CD4-positive, alpha-beta T cell treated with Interleukin-2 at 100 ng/mL for 4 hours (primary cell): ENCODE data around the gene CLDN10.
"Not testable (repeated sequence)": the region's sequence is repeated elsewhere in the genome, so short reads cannot be mapped to it uniquely, and the experiment has no call there.

Source experiments
- DNase-seq: peaks from one replicate; pipeline ENCODE4 v3.0.0-alpha.2; 2020; ENCODE audit warnings: low spot score

Gene CLDN10, protein sequence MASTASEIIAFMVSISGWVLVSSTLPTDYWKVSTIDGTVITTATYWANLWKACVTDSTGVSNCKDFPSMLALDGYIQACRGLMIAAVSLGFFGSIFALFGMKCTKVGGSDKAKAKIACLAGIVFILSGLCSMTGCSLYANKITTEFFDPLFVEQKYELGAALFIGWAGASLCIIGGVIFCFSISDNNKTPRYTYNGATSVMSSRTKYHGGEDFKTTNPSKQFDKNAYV

DNA sequence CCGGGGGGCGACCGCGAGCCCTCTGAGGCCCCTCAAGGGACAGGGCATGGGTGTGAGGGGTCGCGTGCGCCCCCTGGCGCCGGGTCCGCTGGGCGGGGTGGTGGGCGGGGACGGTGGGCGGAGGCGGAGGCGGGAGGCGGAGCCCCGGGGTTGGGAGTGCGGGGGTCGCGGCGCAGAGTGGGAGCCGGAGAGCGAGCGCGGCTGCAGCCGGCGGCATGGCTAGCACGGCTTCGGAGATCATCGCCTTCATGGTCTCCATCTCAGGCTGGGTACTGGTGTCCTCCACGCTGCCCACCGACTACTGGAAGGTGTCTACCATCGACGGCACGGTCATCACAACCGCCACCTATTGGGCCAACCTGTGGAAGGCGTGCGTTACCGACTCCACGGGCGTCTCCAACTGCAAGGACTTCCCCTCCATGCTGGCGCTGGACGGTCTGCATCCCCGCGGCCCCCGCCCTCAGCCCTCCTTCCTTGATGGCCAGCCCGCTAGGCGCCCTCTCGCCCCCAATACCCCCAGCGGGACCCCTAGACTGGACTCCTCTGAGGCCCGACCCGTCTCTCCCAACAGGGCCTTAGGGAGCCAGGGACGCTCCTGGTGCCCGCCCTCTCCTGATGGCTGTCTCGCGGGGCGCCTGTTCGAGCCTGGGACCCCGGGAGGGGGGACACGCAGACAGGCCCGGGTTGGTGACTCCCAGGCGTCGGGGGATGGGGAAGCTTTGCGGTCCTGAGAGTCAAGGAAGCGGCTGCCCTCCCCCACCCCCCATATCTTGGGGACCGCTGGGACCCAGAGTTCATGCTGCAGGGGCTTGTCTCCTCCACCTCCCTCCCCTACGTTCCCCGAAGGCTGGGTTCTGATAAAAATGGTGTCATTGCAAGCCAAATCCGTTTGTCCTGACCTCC, at the start of gene CLDN10:
TSS of gene CLDN10 (plus strand) at position 182 of the 903 bp plus-strand sequence. CDS start at position 216, 34 bp downstream.
- DNase-seq: no peak

GRCh38 chr13:95503662-95504061, 48.9 kb upstream of the CLDN10 start:
- DNase-seq: no peak

DNA sequence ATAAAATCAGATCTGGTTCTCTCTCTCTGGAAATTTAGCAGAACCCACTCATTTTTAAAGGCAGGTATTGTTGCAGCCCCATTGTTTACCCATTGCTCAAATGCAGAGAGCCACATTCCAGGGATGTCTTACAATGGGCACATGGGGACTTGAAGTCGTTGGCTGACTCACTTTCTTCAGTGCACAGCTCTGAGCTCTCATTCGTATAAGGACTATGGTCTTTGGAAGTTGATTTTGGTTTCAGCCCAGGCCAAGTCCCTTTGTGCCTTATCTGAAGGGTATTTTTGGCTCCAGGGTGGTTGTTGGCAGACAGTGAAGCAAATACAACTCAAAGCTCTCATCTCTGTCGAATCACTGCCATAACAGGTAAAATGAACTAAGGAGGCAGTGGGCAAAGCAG, 47.3 kb upstream of the CLDN10 start:
- DNase-seq: no peak

DNA sequence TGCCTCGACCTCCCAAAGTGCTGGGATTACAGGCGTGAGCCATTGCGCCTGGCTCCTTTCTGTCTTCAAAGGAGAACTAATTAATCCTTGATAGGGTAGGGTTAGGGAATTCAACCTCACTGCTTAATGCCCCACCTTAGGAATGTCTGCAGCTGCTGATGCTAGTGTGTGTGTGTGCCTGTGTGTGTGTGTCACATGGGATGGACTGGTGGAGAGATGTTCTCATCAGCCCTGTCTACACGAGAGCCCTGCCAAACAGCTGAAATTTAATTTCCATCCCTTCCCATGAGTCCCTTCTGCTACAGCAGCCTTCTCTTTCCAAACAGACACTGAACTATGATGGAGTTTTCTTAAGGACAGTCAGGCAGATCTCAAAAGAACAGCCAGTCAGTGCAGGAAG, 46.5 kb upstream of the CLDN10 start:
- DNase-seq: no peak

GRCh38 chr13:95507991-95508390, 44.5 kb upstream of the CLDN10 start:
- no peak for DNase-seq

DNA sequence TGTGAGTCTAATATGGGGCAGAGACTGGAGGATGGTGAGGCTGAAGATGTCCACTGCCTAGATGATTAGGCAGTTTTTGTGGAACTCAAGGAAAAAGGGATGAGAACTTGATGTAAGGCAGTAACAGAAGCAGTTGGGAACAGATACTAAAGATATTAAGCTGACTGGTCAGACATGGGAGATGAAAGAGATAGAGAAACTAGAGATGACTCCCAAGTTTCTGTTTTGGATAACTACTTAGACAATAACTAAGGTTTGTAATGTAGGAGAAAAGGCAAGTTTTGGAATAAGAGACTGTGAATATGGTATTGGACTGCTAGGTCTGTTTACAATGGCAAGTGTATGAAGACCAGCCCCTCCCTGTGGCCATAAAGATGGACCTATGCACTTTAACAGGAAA, 43.5 kb upstream of the CLDN10 start:
- DNase-seq: no peak

- DNase-seq: no peak
Measured at GRCh38 chr13:95509521-95510310, 42.8 kb upstream of the CLDN10 start.

DNA sequence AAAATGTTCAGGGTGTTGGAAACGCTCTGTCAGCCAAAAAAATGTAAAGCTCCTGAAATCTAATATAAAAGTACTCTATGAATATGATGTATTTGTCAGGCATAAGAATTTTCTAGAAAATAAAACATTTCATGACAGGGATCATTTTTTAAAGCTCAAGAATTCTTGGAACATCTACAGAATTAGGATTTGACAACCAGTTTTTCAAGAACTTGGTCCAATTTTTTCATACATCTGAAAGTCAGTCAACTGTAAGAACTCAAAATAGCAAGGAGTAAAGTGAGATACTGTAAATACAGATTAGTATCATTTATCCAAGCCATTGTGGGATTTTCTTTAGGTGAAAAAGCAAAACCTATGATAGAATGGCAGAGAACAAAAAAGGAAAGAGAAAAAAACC, 41.6 kb upstream of the CLDN10 start:
- no peak for DNase-seq

DNA sequence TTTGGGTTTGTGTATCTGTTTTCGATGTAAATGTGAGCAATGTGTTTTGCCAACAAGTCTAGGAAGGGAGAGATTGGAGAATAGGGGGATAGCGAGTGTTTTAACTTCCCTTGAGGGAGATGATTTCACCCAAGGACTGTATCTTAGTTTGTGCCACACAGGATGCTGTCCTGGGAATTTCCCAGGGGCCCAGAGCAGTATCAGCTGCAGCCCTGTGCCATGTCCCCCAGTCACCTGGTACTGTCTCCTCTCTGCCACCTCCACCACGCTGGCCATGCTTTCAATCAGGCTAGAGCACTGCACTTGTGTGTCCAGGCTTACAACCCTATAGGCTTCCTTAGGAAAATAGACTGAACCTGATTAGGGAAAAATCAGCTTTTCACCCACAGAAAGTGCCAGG, 40.1 kb upstream of the CLDN10 start:
- no peak for DNase-seq

DNA sequence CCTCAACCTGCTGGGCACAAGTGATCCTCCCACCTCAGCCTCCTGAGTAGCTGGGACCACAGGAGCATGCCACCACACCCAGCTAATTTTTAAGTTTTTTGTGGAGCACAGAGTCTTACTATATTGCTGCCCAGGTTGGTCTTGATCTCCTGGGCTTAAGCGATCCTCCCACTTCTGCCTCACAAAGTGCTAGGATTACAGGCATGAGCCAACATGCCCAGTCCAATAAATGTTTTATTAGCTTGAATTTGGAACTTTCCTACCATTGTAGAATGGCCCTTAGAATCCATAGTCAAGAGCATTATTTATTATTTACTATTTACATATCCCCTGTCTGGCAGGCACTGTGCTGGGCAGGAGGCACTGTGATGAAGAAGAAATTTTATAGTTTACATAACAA, 39.6 kb upstream of the CLDN10 start:
- no peak for DNase-seq

GRCh38 chr13:95515606-95516005, 36.9 kb upstream of the CLDN10 start:
- not testable (repeated sequence) for DNase-seq

GRCh38 chr13:95516021-95516420, 36.5 kb upstream of the CLDN10 start:
- no peak for DNase-seq

DNA sequence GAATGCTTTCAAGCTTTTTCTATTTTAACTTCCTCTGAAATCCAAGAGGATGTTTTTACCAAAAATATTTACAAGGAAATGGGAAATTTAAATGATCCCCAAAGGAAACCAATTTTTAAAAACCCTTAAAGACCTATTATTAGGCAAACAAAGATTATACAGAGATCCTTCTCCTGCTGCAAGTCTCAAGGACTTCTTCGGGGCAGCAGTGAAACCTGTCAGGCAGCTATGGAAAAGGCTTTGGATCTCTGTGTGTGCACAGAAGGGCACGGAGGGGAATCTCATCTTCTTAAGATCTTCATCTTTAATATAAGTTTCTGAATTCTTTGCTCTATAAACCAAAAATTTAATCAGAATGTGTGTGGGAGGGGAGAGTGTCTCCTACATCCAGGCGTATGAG, 36.0 kb upstream of the CLDN10 start:
- DNase-seq: no peak

- no peak for DNase-seq
Measured at GRCh38 chr13:95523598-95523997, 28.9 kb upstream of the CLDN10 start.

DNA sequence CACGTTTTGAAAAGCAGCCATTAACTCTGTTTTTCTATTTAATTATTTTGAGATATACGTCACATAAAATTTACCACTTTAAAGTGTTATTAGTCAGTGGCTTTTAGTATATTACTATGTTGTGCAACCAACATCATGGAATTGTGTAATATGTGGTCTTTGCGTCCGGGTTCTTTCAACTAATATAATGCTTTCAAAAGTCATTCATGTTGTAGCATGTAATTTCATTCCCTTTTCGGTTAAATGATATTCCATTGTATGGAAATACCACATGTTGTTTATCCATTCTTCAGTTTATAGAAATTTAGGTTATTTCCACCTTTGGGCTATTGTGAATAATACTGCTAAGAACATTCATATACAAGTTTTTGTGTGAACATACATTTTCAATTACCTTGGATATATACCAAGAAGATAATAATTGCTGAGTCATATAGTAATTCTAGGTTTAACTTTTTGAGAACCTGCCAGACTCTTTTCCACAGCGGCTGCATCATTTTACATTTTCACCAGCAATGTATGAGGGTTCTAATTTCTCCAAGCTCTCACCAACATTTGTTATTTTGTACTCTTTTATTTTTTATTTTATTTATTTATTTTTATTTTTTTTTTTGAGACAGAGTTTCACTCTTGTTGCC, 28.1 kb upstream of the CLDN10 start:
- no peak for DNase-seq

GRCh38 chr13:95527955-95528354, 24.6 kb upstream of the CLDN10 start:
- DNase-seq: no peak

DNA sequence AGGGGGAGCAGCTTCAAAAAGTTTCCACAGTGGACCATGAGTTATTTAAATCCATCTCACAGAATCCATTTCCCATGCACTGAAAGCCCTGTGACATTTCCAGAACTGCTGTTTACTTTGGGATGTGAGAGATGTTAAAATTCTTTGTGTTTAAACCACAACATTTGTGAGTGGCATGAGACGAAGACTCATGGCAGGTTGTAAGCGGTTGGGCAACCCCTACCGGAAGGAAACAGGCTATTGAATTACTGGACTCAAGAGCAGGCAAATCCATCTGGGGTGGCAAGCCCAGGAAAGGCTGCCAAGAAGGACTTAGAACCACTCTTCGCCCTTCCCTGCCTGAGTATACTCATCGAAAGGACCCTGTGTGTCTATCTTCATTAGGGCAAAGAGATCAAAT, 22.3 kb upstream of the CLDN10 start:
- no peak for DNase-seq

DNA sequence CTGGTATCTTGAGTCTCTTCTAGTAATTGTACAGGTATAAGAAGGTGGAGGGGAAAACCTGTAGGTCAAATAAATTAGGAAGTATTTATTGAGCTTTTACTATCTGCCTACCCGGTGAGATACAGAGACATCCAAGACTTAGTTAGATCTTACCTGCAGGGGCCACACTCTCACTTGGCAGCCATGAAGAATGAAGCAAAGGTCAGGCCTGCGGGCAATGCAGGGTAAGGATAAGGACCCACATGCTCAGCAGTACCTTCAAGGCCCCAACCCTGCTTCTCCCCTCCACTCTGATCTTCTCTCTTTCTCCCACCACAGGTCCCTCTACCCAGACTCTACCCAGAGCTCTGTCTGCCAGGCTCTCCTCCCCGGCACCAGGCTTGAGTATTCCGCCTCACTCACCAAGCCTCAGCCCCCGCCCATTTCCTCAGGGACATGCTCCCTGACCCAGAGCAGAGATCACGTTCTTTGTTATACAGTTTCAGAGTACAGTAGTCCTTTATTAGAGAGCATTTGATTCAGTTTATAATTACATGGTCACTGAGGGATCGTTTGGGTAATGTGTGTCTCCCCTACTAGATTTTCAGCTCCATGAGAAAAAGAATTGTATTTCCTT, 18.9 kb upstream of the CLDN10 start:
- DNase-seq: no peak

DNA sequence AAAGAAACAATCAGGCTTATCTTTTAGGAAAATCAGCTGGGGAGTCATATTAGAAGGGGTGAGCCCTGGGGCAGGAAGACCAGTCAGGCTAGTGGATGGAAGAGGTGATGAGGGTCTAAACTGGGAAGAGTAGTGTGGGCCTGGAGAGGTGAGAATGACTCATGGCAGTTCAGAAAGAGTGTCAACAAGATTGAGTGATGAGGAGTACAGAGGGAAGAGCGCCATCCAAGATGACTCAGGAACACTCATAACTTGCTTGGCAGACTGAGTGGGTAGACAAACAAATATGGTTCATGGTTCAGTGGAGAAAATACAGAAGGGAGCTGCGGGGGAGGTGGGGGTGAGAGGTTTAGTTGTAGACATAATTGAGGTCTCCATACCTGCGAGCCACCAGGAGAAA, 17.3 kb upstream of the CLDN10 start:
- no peak for DNase-seq

DNA sequence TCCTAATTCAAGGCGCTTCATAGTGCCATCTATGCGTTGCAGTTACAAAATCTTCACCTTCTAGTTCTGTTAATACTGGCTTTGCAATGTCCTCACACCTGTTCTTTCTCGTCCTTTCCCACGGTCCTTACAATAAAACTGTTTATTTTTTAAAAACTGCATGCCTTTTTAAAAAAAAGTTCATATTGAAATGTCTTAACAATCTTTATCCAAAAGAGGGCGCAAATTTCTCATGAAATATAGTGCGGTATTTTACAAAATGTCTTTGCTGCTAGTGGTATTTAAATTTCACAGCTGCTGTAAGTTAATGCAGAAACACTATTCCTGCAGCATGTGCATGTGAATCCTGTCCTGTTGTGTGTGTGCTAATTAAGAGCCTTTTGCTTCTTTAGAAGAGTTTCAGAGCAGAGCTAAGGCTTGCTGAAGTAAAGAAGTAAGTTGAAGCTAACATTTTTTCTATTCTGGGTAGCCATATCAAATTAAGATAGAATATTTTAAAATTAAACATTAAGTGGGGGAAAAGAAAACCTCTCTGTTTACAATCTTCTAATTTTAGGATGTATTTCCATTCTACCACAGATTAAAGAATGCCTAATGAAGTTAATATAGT, 15.8 kb upstream of the CLDN10 start:
- DNase-seq: peak; percentile 11

DNA sequence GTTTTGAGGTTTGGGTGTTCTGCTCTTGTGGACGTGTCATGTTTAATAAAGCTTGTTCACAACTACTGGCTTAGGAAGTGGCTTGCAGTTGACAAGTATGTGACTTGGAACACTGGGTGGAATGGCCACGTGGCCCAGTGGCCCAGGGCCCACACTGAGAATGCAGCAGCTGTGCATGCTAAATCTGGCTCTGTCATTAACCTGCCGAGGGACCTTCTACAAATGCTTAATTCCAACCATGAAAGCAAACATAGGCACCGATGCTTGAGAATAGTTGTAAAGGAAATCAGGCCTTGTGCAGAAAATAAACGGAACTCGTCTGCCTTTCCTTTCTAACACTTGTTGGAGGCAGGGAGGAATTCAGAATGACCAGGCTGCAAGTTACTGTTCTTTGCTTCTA, 11.6 kb upstream of the CLDN10 start:
- DNase-seq: no peak
